ENCODE results near the gene FRAT1.

The FRAT1 gene

GRCh38 chr10:97314671-97315070, 4.4 kb upstream of the FRAT1 start:
- no peak overlapping the region for H3K4me3 ChIP-seq (ENCODE audit: low read depth, low read length)
- no peak overlapping the region for H3K9ac ChIP-seq (ENCODE audit: low read depth, low read length)
- no peaks in the 10 kb centered on the region for H3K36me3 ChIP-seq (ENCODE audit: control insufficient read depth, insufficient read depth, low read length)
- no peaks in the 10 kb centered on the region for H3K27me3 ChIP-seq (ENCODE audit: control insufficient read depth, insufficient read depth, low read length)
- no peaks in the 10 kb centered on the region for H3K4me1 ChIP-seq (ENCODE audit: control insufficient read depth, insufficient read depth, low read length)
- H3K9me3 ChIP-seq (ENCODE audit: control insufficient read depth, insufficient read depth, low read length): no peaks in the 10 kb centered on the region

GRCh38 chr10:97319671-97320479, 804 bp downstream of the FRAT1 start:
- Histone ChIP-seq H3K4me3 (ENCODE audit: low read depth, low read length) (peak overlapping the region; percentile 85), H3K4me1 (ENCODE audit: control insufficient read depth, insufficient read depth, low read length) (peaks cover 7% of the 10 kb centered on the region), H3K36me3 (ENCODE audit: control insufficient read depth, insufficient read depth, low read length) (no peaks in the 10 kb centered on the region), H3K9me3 (ENCODE audit: control insufficient read depth, insufficient read depth, low read length) (no peaks in the 10 kb centered on the region), H3K9ac (ENCODE audit: low read depth, low read length) (no peak overlapping the region), H3K27me3 (ENCODE audit: control insufficient read depth, insufficient read depth, low read length) (peaks cover 22% of the 10 kb centered on the region)

GRCh38 chr10:97320480-97321031, 1.5 kb downstream of the FRAT1 start:
- Histone ChIP-seq H3K9ac (ENCODE audit: low read depth, low read length) (no peak overlapping the region), H3K9me3 (ENCODE audit: control insufficient read depth, insufficient read depth, low read length) (no peaks in the 10 kb centered on the region), H3K36me3 (ENCODE audit: control insufficient read depth, insufficient read depth, low read length) (no peaks in the 10 kb centered on the region), H3K27me3 (ENCODE audit: control insufficient read depth, insufficient read depth, low read length) (peaks cover 22% of the 10 kb centered on the region), H3K4me1 (ENCODE audit: control insufficient read depth, insufficient read depth, low read length) (peaks cover 7% of the 10 kb centered on the region), H3K4me3 (ENCODE audit: low read depth, low read length) (peak overlapping the region; percentile 85)

GRCh38 chr10:97321032-97321803, 2.1 kb downstream of the FRAT1 start:
- Histone ChIP-seq H3K27me3 (ENCODE audit: control insufficient read depth, insufficient read depth, low read length) (peaks cover 22% of the 10 kb centered on the region), H3K4me1 (ENCODE audit: control insufficient read depth, insufficient read depth, low read length) (peaks cover 9% of the 10 kb centered on the region), H3K9ac (ENCODE audit: low read depth, low read length) (no peak overlapping the region), H3K4me3 (ENCODE audit: low read depth, low read length) (peak overlapping the region; percentile 85), H3K9me3 (ENCODE audit: control insufficient read depth, insufficient read depth, low read length) (no peaks in the 10 kb centered on the region), H3K36me3 (ENCODE audit: control insufficient read depth, insufficient read depth, low read length) (no peaks in the 10 kb centered on the region)

GRCh38 chr10:97321804-97322190, 2.7 kb downstream of the FRAT1 start:
- no peaks in the 10 kb centered on the region for H3K36me3 ChIP-seq (ENCODE audit: control insufficient read depth, insufficient read depth, low read length)
- H3K27me3 ChIP-seq (ENCODE audit: control insufficient read depth, insufficient read depth, low read length): peaks cover 22% of the 10 kb centered on the region
- no peak overlapping the region for H3K4me3 ChIP-seq (ENCODE audit: low read depth, low read length)
- peaks cover 9% of the 10 kb centered on the region for H3K4me1 ChIP-seq (ENCODE audit: control insufficient read depth, insufficient read depth, low read length)
- no peaks in the 10 kb centered on the region for H3K9me3 ChIP-seq (ENCODE audit: control insufficient read depth, insufficient read depth, low read length)
- no peak overlapping the region for H3K9ac ChIP-seq (ENCODE audit: low read depth, low read length)

- Histone ChIP-seq H3K4me1 (ENCODE audit: control insufficient read depth, insufficient read depth, low read length) (peaks cover 12% of the 10 kb centered on the region), H3K36me3 (ENCODE audit: control insufficient read depth, insufficient read depth, low read length) (no peaks in the 10 kb centered on the region), H3K9me3 (ENCODE audit: control insufficient read depth, insufficient read depth, low read length) (no peaks in the 10 kb centered on the region), H3K4me3 (ENCODE audit: low read depth, low read length) (no peak overlapping the region), H3K9ac (ENCODE audit: low read depth, low read length) (no peak overlapping the region), H3K27me3 (ENCODE audit: control insufficient read depth, insufficient read depth, low read length) (peaks cover 22% of the 10 kb centered on the region)
Observed at GRCh38 chr10:97323501-97323900, 4.4 kb downstream of the FRAT1 start.

- no peak overlapping the region for H3K4me3 ChIP-seq (ENCODE audit: low read depth, low read length)
- no peaks in the 10 kb centered on the region for H3K36me3 ChIP-seq (ENCODE audit: control insufficient read depth, insufficient read depth, low read length)
- H3K9me3 ChIP-seq (ENCODE audit: control insufficient read depth, insufficient read depth, low read length): no peaks in the 10 kb centered on the region
- H3K9ac ChIP-seq (ENCODE audit: low read depth, low read length): no peak overlapping the region
- peaks cover 16% of the 10 kb centered on the region for H3K4me1 ChIP-seq (ENCODE audit: control insufficient read depth, insufficient read depth, low read length)
- peaks cover 16% of the 10 kb centered on the region for H3K27me3 ChIP-seq (ENCODE audit: control insufficient read depth, insufficient read depth, low read length)
Observed at GRCh38 chr10:97325754-97326153, 6.7 kb downstream of the FRAT1 start.

GRCh38 chr10:97327348-97328294, 8.6 kb downstream of the FRAT1 start:
- H3K36me3 ChIP-seq (ENCODE audit: control insufficient read depth, insufficient read depth, low read length): no peaks in the 10 kb centered on the region
- no peak overlapping the region for H3K9ac ChIP-seq (ENCODE audit: low read depth, low read length)
- no peaks in the 10 kb centered on the region for H3K27me3 ChIP-seq (ENCODE audit: control insufficient read depth, insufficient read depth, low read length)
- H3K4me1 ChIP-seq (ENCODE audit: control insufficient read depth, insufficient read depth, low read length): peaks cover 9% of the 10 kb centered on the region
- no peaks in the 10 kb centered on the region for H3K9me3 ChIP-seq (ENCODE audit: control insufficient read depth, insufficient read depth, low read length)
- no peak overlapping the region for H3K4me3 ChIP-seq (ENCODE audit: low read depth, low read length)

- Histone ChIP-seq H3K36me3 (ENCODE audit: control insufficient read depth, insufficient read depth, low read length) (peaks cover 5% of the 10 kb centered on the region), H3K4me3 (ENCODE audit: low read depth, low read length) (no peak overlapping the region), H3K27me3 (ENCODE audit: control insufficient read depth, insufficient read depth, low read length) (no peaks in the 10 kb centered on the region), H3K4me1 (ENCODE audit: control insufficient read depth, insufficient read depth, low read length) (peaks cover 9% of the 10 kb centered on the region), H3K9me3 (ENCODE audit: control insufficient read depth, insufficient read depth, low read length) (no peaks in the 10 kb centered on the region), H3K9ac (ENCODE audit: low read depth, low read length) (no peak overlapping the region)
Observed at GRCh38 chr10:97328646-97329453, 9.8 kb downstream of the FRAT1 start.

- no peaks in the 10 kb centered on the region for H3K27me3 ChIP-seq (ENCODE audit: control insufficient read depth, insufficient read depth, low read length)
- no peaks in the 10 kb centered on the region for H3K9me3 ChIP-seq (ENCODE audit: control insufficient read depth, insufficient read depth, low read length)
- H3K4me3 ChIP-seq (ENCODE audit: low read depth, low read length): peak overlapping the region; percentile 12
- peaks cover 5% of the 10 kb centered on the region for H3K36me3 ChIP-seq (ENCODE audit: control insufficient read depth, insufficient read depth, low read length)
- peaks cover 9% of the 10 kb centered on the region for H3K4me1 ChIP-seq (ENCODE audit: control insufficient read depth, insufficient read depth, low read length)
- H3K9ac ChIP-seq (ENCODE audit: low read depth, low read length): no peak overlapping the region
Observed at GRCh38 chr10:97329766-97330165, 10.7 kb downstream of the FRAT1 start.

Data from iPS-15b (cell line).